SIG-M5 treated with dmso at 0.1 percent for 504 hours (cell line): ENCODE results near the gene GPLD1.
"Not testable (repeated sequence)": the region's sequence is repeated elsewhere in the genome, so short reads cannot be mapped to it uniquely, and the experiment has no call there.

Source experiments
- DNase-seq: peaks from one replicate; lab custom pipeline; 2025; ENCODE audit not compliant: unreplicated experiment; lab: John Stamatoyannopoulos, UW

Gene GPLD1, protein sequence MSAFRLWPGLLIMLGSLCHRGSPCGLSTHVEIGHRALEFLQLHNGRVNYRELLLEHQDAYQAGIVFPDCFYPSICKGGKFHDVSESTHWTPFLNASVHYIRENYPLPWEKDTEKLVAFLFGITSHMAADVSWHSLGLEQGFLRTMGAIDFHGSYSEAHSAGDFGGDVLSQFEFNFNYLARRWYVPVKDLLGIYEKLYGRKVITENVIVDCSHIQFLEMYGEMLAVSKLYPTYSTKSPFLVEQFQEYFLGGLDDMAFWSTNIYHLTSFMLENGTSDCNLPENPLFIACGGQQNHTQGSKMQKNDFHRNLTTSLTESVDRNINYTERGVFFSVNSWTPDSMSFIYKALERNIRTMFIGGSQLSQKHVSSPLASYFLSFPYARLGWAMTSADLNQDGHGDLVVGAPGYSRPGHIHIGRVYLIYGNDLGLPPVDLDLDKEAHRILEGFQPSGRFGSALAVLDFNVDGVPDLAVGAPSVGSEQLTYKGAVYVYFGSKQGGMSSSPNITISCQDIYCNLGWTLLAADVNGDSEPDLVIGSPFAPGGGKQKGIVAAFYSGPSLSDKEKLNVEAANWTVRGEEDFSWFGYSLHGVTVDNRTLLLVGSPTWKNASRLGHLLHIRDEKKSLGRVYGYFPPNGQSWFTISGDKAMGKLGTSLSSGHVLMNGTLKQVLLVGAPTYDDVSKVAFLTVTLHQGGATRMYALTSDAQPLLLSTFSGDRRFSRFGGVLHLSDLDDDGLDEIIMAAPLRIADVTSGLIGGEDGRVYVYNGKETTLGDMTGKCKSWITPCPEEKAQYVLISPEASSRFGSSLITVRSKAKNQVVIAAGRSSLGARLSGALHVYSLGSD

DNA sequence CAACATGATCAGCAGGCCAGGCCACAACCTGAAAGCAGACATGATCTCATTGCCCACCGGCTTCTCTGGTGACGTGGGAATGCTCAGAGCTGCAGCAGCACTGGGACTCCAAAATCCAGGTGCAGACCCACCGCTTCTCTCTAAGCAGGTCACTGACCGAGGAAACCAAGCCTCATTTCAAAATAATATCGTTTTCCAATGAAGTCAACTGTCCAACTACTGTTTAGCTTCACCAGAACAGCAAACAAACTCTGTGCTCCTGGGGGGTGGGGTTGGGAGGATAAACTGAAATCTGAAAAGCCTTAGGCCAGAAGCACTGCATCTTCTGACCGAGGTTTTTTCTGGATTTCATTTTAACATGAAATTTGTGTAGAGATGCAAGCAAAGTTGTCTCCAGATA is at the start of gene GPLD1:
Gene GPLD1, minus strand, starts transcription at position 109 of the 400 bp plus-strand sequence. Its CDS starts 67 bp downstream, at position 42.
- DNase-seq, result no peak

DNA sequence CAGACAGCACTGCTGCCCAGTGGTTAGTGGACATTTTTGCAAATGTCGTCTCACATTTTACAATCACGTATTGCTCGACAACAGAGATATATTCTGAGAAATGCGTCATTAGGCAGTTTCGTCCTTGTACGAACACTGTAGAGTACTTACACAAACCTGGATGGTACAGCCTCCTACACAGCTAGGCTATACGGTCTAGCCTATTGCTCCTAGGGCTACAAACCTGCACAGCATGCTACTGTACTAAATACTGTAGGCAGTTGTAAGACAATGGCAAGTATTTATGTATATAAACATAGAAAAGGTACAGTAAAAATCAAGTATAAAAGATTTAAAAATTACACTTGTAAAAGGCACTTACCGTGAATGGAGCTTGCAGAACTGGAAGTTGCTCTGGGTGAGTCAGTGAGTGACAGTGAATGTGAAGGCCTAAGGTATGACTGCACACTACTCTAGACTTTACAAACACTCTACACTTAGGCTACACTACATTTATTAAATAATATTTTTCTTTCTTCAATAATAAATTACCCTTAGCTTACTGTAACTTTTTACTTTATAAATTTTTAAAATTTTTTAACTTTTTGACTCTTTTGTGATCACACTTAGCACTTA is 48.5 kb upstream of the GPLD1 start:
- no peak for DNase-seq

DNA sequence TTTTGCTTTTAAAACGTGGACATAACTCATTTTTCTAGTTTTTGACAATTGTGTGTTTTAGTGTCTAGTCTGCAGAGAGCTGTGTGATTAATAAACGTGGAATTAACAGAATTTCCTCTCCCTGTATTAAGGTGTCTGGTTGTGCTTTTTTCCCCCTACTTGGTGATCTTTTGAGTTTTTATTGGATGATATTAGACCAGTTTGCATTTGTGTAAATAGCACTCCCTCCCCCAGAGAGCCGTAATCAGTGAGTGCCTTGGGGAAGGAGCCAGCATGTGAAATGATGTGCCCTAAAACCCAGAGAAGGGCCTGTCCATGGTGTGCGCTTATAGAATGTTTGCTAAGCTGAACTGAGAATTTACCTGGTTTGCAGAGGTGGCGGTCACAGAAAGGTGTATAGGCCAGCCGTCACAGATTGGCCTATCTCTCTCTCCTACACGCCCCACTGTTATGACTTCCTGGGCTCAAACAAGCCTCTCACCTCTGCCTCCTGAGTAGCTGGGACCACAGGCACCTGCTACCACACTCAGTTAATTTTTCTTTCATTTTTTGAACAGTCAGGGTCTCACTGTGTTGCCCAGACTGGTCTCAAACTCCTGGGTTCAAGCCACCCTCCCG is 47.8 kb upstream of the GPLD1 start:
- DNase-seq, result no peak

DNA sequence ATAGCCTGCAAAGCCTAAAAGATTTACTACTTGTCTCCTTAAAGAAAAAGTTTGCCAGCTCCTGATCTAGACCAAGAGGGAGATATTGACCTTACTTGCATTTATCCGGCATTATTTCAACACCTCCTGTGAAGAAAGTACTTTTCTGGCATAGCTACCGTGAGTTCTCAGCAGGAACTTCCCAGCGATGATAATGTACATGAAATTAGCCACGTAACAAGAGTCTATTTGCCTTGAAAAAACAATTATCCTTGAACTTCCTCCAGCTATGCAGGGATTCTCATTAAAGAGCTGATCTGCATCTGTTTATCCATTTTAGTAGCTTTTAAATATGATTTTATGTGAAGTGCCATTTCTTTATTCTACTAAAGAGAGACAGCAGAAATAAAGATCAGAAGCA is 47.1 kb upstream of the GPLD1 start:
- DNase-seq, result no peak

DNA sequence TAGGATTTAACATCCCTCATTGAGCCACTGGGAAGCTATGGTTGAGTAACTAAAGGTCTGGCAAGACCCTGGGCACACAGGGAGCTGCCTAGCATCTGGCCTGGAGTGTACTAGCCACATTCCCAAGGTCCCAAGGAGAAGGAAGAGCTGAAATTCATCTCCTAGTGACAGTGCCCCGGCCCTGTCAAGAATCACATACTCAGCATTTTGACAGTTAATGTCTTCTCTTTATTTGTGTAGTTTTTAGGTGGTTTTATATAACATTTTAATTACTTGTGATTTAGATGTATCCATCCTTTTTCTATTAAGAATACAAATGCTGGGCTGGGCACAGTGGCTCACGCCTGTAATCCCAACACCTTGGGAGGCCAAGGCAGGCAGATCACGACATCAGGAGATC is 45.8 kb upstream of the GPLD1 start:
- DNase-seq, result no peak

DNA sequence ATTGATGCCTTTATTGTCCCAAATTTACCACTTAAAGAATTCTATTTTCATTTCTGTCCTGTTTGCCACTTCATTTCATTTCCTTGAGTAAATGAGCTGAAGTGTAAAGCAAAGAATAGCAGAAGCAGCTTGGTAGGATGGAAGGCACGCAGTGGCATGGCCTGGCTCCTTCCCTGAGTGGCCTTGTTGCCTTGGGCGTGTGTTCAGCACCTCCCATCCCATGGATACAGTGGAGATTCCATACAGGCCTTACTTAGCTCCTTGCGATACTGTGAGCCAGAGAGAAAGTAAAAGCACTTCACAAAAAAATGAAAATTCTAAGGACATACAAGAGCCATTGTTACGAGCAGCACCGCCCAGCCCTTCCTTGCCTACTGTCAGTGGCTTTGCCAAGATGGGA is 45.0 kb upstream of the GPLD1 start:
- no peak for DNase-seq

DNA sequence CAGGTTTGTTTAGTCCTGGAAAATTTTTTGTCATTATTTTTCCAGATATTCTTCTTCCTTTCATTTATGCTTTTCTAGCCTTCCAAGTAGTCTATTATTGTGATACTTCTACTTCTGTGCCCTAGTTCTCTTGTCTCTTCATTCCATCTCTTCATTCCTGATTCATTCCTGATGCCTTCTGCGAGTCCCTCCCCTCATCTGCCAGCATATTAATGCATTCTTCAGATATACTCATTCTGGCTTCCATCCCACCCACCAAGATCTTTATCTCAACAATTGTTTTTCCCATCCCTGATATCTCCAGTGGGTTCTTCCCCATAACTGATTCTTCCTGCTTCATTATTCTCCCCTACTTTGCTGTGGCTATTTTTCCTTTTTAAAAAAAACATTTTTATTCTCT is 40.6 kb upstream of the GPLD1 start:
- DNase-seq, result no peak

DNA sequence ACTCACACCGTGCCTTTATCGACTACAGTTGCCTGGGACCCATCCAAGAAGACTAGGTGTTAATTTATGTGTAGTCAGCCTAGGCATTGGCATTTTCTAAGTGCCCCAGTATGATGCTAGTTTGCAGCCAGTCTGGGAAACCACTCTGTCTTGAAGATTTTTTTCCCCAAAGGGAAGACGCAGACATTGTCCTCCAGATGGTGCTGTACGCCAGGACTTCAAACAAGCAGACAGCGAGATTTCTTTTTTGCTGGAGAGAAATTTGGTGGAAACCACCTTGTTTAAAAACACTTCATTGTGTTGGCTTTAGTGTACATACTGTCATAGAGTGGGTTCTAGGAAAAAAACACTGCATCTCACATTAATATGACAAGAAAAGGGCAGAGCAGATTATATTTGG is 35.4 kb upstream of the GPLD1 start:
- peak; percentile 34 for DNase-seq

DNA sequence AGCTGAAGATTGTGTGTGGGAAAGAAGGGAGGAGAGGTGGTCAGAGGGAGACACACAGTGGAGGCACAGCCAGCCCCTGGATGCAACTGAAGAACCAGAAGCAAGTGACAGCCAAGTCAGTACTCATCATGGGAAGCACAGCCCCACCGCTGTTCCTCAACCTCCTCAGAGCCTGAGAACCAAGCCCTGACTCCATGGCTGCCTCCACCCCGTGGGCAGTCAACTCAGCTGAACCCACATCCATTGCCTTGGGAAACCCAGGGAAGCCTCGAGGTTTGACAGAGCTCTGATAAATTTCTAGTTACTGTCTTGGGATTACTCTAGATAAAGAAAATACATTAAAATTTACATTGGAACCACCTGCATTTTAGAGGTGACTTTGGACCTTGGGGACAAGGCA is 35.0 kb upstream of the GPLD1 start:
- DNase-seq, result no peak

DNA sequence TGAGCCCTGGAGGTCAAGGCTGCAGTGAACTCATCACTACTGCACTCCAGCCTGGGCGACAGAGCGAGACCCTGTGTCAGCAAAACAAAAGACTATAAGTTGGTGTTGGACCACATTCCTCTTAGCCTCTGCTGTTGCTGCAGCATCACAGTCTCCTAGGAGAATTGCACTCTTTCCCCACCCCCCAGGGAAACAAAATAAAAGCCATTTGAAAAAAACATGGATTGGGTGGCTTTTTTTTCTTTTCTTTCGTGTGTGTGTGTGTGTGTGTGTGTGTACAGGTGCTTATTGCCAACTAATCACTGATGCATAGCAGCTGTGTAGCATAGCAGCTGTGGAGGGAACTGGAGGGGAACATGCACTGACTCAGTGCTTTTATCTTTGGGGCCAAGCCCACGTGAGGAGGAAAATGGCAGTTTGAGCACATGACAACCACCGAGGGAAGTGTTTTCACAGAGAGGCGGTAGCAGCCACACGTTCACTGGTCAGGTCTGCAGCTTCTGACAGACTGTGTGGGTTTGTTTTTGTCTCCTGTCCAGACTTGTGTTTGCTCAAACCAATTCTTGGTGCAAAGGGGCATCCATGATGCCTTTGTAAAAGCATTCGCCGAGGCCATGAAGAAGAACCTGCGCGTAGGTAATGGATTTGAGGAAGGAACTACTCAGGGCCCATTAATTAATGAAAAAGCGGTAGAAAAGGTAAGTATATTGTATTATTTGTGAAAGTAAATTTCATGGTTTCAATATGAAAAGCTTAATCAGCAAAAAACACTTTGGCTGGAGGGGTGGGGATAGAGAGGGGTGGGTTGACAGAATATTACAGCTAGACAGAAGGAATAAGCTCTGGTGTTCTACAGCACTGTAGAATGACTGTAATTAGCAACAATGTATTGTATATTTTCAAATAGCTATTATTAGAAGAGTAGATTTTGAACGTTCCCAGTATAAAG is 33.1 kb upstream of the GPLD1 start:
- DNase-seq, result no peak

DNA sequence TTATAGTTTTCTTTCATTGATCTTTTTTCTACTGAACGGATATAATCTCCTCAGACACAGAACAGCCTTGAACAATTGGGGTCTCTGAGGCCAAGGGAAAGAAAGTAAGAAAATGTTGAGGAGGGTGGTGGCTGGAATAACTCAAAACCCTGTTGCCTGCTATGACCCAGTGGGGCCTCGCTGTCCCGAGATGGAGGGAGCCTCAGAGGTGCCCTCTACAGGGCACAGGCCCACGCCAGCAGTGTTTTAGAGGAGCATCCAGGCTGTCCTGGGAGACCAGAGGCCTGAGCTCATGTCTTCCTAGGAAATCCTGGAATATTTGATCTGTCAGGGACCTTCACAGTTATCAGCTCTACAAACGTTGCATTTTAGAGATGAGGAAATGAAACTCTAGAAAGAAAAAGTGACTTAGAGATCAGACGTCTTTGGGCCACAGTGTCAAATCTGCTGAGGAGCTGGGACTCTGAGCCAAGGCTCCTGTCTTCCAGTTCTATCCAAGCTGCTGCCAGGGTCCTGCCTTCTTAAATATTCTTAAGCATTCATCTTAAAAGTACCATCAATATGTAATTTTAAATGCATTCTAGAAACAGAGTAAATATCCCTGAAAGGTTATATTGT is 31.7 kb upstream of the GPLD1 start:
- DNase-seq, result peak; percentile 16

DNA sequence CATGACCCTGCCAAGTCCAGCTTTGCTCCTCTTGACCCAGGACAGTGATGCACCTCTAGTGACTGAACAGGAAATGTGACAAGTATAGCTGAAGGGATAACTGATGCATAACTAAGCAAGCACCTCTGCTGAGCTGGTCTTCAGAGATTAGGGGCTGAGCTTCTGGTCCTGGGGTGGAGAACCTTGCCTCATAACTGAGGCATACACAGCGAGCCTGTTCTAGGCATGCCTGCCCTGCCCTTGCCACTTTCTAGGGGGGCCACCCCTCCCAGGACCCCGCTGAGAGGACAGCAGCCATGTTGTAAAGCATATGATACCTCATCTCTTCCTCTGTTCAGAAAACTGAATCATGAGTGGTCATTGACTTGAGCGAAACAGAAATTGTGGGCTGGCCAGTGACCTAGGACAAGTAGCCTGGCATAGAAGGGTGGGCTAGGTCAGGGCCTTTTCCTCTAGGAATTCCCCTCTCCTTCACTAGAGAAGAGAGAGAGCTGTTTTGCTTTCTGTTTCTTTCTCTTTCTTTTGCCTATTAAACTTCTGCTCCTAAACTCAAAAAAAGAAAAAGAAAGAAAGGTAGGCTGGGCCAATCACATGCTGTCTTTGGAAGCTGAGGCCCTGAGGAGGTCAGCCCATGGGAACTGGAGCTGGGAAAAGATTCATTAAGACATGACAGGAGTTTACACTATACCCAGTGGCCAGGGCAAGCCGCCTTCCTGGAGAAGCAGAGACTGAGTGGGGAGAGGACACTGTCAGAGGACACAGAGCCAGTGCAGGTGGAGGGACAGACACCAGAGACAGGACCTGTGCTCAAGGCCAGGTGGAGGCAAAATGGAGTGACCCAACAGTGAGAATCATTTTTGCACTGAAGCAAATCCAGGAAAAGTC is 28.5 kb upstream of the GPLD1 start:
- DNase-seq, result no peak

DNA sequence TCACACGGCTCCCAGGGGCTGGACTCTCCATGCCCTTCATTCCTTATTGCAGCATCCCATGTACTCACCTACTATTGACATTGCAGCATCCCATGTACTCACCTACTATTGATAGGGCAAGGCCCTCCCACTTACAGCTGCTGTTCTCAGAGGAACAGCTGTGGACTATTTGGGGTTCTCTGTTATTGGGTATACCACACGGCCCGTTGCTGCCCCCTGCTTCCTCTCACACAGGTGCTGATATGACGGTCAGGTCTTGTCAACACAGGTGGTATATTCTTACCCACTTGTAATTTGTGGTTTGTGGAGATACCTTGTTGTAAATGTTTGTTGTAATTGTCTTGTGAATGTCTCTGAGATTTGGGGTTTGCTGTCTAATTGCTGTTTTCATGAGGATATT is 24.2 kb upstream of the GPLD1 start:
- DNase-seq, result no peak

DNA sequence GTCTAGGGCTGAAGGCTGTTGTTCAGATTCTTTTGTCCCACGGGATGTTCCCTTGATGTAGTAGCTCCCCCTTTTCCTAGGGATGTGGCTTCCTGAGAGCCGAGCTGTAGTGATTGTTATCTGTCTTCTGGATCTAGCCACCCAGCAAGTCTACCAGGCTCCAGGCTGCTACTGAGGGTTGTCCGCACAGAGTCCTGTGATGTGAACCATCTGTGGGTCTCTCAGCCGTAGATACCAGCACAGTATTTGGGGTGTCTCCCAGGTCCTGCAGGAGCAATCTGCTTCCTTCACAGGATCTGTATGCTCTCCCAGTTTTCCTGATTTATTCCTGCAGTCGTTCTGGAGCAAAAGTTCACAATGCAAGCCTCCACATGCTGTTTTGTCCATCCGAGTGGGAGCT is 22.6 kb upstream of the GPLD1 start:
- DNase-seq, result not testable (repeated sequence)

DNA sequence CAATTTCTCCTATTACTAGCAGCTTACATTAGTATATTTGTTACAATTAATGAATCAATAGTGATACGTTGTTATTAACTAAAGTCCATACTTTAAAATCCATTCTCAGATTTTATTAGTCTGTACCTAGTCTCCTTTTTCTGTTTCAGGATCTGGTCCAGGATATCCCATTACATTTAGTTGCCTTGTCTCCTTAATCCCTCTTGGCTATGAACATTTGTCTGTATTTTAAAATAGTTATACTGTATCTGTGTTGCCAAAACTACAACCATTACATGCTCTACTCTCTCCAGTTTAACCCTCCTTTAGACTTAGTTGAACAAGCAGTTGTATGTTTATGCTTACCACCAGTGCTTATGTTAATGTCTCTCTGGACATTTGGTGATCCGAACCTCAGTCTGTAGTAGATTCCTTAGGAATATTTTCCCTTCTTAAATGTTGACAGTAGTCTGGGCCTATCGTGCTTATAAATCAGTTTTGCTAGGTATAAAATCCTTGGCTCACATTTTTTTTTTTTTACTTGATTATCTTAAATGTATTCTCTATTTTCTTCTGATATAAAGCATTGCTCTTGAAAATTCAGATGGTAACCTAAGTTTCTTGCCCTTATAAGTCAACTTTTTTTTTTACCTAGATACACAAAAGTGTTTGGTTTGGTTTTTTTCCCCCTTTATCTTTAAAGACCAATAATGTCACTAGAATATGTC is 17.6 kb upstream of the GPLD1 start:
- no peak for DNase-seq

DNA sequence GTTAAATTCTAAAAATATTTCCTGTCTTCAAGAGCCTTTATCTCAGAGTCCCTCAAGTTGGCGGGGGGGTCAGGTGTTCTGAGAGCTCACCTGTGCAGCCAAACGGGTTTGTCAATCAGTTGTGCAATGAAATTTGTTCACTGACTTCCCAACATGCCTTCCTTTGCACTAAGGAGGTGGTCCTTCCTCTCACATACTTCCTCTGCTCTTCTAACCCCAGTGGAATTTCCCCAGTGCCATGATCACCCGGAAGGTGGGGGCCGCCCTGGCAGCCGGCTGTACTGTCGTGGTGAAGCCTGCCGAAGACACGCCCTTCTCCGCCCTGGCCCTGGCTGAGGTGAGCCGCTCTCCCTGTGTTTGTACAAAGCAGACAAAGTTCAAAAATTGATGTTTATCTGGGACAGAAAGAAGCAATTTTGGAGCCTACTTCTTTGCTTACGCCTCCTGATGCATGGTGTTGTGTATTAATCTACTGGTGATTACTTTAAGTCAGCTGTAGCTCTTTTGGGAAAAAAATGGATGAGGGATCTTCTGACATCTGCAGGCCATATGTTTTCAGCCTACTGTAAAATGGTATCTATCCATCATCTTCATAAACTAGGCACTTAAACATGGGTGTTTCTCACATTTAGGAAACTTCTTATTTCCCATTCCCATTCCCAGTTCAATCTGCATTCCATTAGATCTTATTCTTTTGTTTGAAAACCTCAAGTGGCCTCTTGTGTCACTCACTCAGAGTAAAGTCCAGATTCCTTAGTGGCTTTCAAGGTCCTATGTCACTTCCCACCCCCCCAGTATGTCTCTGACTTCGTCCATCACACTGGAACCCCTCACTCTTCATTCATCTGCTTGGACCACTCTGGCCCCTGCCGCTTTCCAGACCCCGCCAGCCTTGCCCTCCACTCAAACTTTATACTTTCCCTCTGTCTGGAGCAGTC is 15.5 kb upstream of the GPLD1 start:
- peak; percentile 56 for DNase-seq

DNA sequence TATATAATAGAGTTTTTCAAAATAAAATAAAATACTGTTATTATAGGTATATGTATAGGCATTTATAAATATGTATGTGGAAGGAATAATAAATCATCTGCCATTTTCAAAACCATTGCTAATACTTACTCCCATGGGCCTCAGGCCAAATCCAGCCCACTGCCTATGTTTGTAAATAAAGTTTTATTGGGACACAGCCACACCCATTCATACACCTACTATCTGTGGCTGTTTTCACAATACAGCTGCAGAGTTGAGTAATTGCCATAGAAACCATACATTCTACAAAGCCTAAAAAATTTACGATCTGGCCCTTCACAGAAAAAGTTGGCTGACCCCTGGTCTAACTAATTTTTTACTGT is 14.9 kb upstream of the GPLD1 start:
- DNase-seq, result no peak
